K562 (cell line): Measurements from ENCODE around the gene MAGI3. TPM values are rescaled to one million over a fixed set of nuclear protein-coding genes. Genes with fewer than 3 reads are reported as not detected.
"Not testable (repeated sequence)": the region's sequence is repeated elsewhere in the genome, so short reads cannot be mapped to it uniquely, and the experiment has no call there.

Source experiments
- CBFA2T3 ChIP-seq: fragments of 450-650 bp; IDR thresholded peaks from 2 replicates; pipeline ENCODE4 v1.6.1; 2017
- CXXC5 ChIP-seq: fragments of 250-450 bp; sonication (Bioruptor Pico); IDR thresholded peaks from 2 replicates; pipeline ENCODE4 v1.8.0; 2022; ENCODE audit warnings: inconsistent platforms, mild to moderate bottlenecking, moderate library complexity
- DPF2 ChIP-seq: fragments of 450-650 bp; IDR thresholded peaks from 2 replicates; pipeline ENCODE4 v1.6.1; 2016
- HES1 ChIP-seq: fragments of 450-650 bp; IDR thresholded peaks from 2 replicates; pipeline ENCODE4 v1.6.1; 2016; ENCODE audit warnings: low read depth, mild to moderate bottlenecking, moderate library complexity
- MEIS2 ChIP-seq: fragments of 450-650 bp; IDR thresholded peaks from 2 replicates; pipeline ENCODE4 v1.6.1; 2014; ENCODE audit warnings: mild to moderate bottlenecking; ENCODE audit not compliant: partially characterized antibody
- MGA ChIP-seq: fragments of 450-650 bp; IDR thresholded peaks from 2 replicates; pipeline ENCODE4 v1.6.1; 2016; ENCODE audit warnings: mild to moderate bottlenecking, moderate library complexity
- PBX2 ChIP-seq, 2 experiments: IDR thresholded peaks in 1 of 2; conservative IDR thresholded peaks in 1 of 2; 2 replicates each; pipeline ENCODE4 v1.6.1; 2016; ENCODE audit warnings: low read depth in 2 of 2, mild to moderate bottlenecking in 1 of 2, missing compliant biosample characterization in 1 of 2, missing genetic modification characterization in 1 of 2, moderate library complexity in 1 of 2
- PKNOX1 ChIP-seq: fragments of 450-650 bp; IDR thresholded peaks from 2 replicates; pipeline ENCODE4 v1.6.1; 2016
- TRIM24 ChIP-seq, 2 experiments: fragments of 450-650 bp; IDR thresholded peaks; 2 replicates each; pipeline ENCODE4 v1.6.1; 2016
- ZNF121 ChIP-seq: sonication (generic); formaldehyde crosslinking; conservative IDR thresholded peaks from 2 replicates; pipeline ENCODE4 v1.8.0; 2022; ENCODE audit warnings: missing genetic modification reagents
- polyA plus RNA-seq, 8 experiments: library from polyadenylated mRNA; depleted of rRNA in 4 of 8; stranded (reverse) in 5 of 8; unstranded in 3 of 8; fragments of >200 nt; fragmentation: Nextera tagmentation in 2 of 8; fragmentation: Illumina TruSeq in 1 of 8; extraction: Ambion mirVana in 2 of 8; extraction: Trizol in 1 of 8; gene quantifications; 2 replicates each; pipeline versions ENCODE4 v1.2.1 to v1.2.3, GENCODE V29; 2011 to 2014; ENCODE audit warnings: inconsistent platforms in 1 of 8, missing spikeins in 1 of 8
- total RNA-seq, 7 experiments: library from RNA; depleted of rRNA in 6 of 7; stranded (reverse); fragments of >200 nt in 6 of 7; fragmentation: Illumina TruSeq in 2 of 7; extraction: Trizol in 2 of 7; gene quantifications; 2 replicates each; pipeline versions ENCODE4 v1.2.1 to v1.2.3, GENCODE V29; 2011 to 2021; ENCODE audit warnings: low replicate concordance in 1 of 7

The MAGI3 gene
- total and polyA plus RNA-seq, 9 of the 15 experiments (the other 6 are each of a cell fraction or from before 2014, with no cell fraction given) = 1.0 to 8.6 (median 5.5) TPM

- 0 out of 2 replicates have a peak, but pooled peaks have one; percentile 18 for TF ChIP-seq MGA
- TF ChIP-seq PBX2 (CRISPR knock-in tag; IDR thresholded peaks at IDR 0.05; ENCODE audit: low read depth) = not testable (repeated sequence)
- peak; percentile 73 for TF ChIP-seq PBX2 (tag; conservative IDR thresholded peaks at IDR 0.05; ENCODE audit: low read depth)
- peak; percentile 27; the same call in 1 of the 2 replicates for TF ChIP-seq PKNOX1
- TF ChIP-seq CXXC5 (CRISPR knock-in tag) = peak; percentile 28
- 0 out of 2 replicates have a peak, but pooled peaks have one; percentile 6 for TF ChIP-seq ZNF121 (CRISPR knock-in tag)
- TF ChIP-seq DPF2 = 0 out of 2 replicates have a peak, but pooled peaks have one; percentile 15
- 0 out of 2 replicates have a peak, but pooled peaks have one; percentile 27 for TF ChIP-seq HES1
- TF ChIP-seq CBFA2T3 = peak; percentile 22; the same call in 1 of the 2 replicates
- peak; percentile 62 for TF ChIP-seq MEIS2
- TF ChIP-seq TRIM24 (IDR thresholded peaks at IDR 0.05) = 0 out of 4 replicates have a peak, but pooled peaks of 1 of the 2 experiments have one; percentile 18
Measured at GRCh38 chr1:113406149-113406548, 15.8 kb downstream of the MAGI3 start (continued).
